ENCODE results near the gene VDR.
"Not testable (repeated sequence)": the region's sequence is repeated elsewhere in the genome, so short reads cannot be mapped to it uniquely, and the experiment has no call there.

VDR gene

DNA sequence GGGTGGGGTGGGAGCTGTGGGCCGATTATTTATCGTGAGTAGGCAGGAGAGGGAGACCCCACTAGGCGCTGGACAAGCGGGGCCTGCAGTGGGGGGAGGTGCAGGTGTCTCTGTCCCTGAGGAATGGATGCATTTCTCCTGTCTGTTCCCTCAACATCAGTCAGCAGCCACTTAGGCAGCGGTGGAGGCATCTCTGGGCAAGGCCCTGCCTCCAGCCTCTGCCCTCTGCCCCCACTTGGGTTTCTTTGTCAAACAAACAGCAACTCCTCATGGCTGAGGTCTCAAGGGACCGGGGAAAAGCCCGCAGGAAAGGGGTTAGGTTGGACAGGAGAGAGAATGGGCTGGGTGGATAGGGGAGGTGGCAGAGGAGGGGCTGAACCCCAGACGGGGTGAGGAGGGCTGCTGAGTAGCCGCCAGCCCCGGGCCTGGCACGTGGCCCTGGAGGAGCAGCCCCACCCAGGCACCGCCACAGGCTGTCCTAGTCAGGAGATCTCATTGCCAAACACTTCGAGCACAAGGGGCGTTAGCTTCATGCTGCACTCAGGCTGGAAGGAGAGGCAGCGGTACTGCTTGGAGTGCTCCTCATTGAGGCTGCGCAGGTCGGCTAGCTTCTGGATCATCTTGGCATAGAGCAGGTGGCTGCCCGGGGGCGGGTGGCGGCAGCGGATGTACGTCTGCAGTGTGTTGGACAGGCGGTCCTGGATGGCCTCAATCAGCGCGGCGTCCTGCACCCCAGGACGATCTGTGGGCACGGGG lies 60.4 kb downstream of the VDR start:
- DNase-seq, result no peak

DNA sequence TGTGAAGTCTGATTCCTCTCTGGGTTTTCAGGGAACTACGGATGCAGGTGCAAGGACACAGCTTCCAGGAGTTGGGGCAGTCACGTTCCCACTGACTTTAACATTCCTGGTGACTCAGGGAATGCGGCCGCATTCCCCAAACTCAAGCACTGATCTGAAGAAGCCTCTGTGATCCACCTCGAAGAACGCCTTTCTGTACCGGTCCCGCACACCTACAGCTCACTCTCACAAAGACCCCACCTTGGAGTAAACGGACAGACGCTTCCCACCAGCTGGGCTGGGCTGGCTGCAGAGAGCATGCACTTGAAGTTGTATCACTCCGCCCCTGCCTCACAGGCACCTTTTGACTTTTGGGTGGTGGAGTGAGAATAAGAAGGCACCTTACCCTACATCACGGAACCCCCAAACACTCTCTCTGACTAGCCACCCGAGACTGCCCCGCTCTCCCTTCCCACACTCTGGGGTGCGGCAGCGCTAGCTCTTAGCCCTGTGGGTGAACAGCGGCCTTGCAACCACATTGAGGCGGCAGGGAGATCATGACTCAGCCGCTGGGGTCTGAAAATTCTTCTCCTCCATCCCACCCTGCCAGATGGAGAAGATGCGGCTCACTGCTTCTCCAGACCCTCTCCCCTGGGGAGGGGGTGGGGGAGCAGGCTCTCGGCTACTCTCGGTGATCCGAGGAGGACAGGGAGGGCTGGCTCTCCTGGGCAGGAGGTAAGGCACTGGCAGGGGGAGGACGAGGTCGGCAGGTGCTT lies 61.4 kb downstream of the VDR start:
- DNase-seq, result no peak

DNA sequence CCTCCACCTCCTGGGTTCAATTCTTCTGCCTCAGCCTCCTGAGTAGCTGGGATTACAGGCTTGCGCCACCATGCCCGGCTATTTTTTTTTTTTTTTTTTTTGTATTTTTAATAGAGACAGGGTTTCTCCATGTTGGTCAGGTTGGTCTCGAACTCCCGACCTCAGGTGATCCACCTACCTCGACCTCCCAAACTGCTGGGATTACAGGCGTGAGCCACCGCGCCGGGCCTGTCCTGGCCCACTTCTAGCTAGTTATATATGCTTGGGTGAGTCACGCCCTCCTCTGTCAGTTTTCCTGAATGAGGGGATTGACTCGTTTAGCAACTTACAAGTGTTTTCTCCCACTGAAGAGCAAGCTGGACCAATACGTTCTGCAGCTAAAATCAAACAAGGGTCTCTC lies 62.3 kb downstream of the VDR start:
- not testable (repeated sequence) for DNase-seq

DNA sequence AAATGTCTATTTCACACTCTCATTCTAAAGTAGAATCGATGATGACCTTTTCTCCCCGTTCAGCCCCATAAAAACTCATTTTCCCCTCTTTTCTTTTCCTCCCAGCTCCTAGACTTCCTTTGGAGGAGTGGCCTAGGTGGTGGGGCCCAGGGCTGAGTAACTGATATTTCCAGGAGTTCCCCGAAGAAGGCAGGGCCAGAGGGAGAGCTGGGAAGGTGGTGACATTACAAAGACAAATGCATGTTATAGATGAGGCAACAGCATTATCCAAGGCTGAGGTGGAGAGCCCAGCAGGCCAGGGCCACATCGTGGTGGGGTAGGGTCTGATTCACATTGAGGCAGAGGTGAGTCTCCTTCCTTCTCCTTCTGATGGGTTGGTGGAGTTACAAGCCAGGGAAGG lies 62.9 kb downstream of the VDR start:
- DNase-seq, result no peak

DNA sequence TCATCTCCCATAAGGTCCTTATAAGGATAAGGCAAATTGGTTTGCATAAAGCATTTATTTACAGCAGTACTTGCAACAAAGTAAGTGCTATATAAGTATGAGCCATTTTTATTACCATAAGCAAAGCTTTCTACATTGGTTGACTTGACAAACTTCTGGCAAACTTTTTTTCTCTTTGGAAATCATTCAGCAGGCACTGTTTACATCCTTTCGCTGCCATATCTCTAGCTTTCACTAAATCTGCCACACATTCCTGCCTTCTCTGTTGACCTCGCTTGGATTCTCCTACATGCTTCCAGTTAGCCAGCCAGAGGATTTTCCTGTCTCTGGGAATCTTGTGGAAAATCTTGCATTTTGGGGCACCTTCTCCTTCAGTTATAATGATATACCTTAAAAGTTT lies 63.3 kb downstream of the VDR start:
- DNase-seq, result no peak

DNA sequence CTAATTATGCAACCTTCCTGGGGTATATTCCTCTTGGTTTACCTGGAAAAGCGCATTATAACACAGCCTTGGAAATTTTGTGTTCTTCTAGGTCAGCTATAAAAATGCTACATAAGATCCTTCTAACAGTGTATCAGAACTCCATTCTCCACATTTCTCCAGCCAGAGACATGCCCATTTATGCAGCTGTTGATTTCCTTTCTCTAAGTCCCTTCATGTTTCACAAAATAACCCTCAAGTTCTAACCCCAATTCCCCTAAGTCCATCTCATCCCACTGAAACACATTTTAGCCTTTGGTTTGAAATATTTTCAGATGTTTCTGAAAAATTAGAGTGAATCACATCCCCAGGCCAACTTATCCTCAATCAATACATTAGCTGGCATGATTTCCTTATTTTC lies 64.2 kb downstream of the VDR start:
- no peak for DNase-seq

DNA sequence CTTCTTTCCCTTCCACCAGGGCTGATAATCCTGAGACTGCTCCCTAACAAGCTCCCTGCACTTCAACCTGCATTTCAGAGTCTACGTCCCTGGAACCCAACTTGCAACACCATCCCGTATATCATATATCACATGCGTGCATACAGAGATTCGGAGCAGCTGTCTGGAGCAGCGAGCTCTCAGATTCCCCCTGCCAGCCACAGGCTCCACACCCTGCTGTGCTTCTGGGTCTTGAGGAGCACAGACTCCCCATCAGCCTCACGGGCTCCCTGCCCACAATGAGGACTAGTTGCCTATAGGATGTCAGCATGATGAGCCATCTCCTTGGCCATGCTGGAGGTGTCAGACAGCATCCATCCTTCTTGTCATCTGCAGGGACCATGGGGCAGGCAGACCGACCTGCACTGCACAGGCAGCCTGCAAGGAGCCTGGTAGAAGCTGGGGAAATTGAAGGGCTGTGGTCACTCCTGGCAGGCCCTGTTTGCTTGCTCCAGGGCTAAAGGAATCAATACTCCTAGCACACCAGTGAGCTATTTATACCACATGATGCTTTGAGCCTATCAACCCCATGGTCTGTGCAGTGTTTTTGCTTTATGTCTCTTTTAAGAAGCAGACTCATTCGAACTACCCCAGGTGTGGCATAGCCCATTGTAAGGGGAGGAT lies 65.4 kb downstream of the VDR start:
- no peak for DNase-seq

DNA sequence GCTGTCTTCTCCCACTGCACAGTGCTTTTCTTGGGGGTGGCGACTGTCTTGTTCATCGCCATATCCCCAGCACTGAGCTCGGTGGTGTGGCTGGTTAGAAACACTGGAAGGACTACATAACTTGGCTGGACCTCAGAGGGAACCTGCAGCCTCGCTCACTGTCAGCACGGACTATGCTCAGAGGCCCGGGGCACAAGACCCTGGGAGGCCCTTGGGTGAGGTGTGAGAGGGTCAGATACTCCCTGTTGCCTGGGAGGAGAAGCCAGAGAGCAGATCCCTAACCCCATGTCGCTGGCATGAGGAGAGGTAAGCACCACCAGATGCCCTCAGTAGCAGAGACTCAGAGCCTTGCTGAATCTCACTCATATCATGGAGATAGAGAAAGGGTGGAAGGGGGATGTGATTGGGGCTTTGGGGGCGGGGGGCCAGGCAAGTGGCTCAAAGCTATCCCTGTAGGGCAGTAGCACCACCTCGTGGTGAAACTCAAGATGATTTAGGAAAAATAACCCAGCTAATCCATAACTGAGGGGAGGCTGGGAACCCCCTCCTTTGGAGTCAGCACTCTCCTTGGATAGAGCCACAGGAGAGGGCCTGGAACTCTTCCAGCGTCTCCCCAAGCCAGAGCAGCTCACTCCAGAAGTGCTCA lies 66.4 kb downstream of the VDR start:
- DNase-seq, result peak; percentile 50

DNA sequence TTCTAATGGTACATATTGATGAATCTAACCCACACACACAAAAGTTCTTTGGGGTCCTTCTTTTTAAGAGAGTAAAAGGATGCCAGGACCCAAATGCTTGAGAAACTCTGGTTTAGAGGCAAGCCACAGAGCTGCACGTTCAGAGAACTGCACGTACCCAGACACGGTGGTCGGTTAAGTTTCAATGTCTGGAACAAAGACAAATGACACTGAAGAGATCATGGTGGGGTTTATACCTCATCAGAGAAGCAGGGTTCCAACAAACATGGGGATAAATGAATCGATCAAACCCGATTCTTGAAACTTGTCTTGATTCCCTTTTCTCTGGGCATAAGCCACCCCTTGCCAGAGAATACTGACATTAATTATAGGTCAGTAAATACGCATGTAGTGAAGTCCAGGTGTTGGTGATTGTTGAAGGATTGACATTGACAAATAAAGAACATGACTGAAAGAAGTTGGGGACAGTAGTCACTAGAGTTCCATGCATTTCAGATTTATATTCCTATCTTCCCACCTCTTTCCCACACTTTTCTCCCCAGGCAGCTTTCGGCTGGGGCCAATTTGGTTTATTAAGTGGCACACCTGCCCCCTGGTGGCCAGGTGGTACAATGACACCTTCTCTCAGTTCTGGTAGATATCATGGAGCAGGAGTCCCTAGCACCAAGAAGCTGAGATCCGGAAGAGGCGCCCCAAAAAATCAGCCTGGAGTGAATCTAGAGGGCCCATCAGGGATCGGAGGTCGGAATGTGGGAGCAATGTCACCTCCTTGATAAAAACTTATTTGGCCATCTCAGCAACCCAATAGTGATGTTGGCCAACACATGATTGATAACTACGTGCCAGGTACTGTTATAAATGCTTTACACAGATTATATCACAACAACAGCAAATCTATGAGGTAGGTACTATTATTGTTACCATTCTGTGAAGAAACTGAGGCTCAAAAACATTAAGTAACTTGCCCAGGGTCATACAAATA lies 67.3 kb downstream of the VDR start:
- peak; percentile 70 for DNase-seq

DNA sequence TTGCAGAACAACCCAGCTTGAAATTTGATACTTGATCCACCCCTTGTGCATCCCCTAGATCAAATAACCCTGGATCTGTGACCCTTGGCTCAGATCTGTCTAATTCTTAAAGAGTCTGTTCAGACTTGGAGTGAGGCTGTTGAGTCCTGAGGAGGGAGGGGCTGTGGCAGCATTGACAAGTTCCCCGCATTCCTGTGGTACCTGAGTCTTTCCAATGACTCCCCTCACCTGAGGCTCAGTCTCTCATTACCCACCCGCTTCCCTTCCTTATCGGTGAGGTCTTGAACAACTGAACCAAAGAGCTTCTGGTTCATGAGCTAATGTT lies 69.0 kb downstream of the VDR start:
- no peak for DNase-seq

DNA sequence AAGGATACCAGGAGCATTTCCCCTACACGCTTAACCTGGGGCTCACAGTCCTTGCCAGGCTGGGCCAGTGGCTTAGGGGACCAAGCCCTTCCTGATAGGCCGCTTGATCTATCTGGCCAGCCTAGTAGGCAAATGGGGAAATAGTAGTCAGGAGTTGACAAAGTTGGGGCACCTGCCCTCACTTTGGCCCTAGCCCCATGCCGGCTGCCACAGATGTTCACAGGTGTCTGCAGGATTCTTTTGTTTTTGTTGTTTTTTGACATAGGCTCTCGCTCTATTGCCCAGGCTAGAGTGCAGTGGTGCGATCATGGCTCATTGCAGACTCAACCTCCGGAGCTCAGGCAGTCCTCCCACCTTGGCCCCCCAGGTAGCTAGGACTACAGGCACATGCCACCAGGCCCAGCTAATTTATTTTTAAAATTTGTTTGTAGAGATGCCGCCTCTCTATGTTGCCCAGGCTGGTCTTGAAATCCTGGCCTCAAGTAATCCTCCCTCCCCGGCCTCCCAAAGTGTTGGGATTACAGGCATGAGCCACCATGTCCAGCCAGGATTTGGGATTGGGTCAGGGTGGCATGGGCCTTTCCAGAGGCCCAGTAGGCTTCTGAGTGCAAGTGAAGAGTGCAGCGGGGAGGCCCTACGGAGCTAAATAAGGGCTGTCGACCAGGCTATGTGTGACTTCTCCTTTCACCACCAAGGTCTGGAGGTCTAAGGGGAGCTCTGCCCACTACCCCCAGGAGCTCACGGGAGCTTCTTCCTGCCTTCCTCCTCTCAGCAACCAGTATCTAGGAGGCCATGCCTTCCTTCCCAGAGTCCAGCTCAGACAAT lies 69.6 kb downstream of the VDR start:
- DNase-seq, result no peak

DNA sequence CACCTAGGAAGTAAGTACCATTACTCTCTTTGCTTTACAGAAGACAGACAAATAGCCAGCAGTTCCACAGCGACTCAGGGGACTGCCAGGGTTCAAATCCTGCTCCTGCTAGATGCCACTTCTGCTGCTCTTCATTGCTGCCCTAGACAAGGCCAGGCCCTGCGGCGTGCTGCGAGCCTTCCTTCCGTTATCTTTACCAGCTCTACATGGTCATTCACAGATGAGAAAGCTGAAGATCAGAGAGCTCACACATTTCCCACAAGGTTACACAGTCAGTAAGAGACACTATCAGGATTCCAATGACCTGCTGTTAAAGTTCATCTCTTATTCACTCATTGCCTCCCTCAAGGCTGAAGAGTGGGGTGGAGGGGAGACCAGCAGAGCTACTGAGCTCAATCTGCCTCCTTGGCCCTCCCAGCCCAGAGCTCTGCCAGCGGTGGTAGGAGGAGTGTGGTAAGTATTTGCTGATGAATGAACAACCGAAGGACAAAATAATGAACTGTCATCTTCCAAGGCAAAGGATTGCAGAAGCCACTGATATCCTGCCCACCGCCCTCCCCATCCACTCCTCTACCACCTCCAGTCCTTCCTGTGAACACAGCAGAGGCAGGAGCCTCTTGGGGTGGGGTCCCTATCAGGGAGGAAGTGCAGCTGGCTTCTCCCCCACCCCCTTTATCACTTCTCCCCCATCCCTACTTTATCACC lies 70.4 kb downstream of the VDR start:
- no peak for DNase-seq

DNA sequence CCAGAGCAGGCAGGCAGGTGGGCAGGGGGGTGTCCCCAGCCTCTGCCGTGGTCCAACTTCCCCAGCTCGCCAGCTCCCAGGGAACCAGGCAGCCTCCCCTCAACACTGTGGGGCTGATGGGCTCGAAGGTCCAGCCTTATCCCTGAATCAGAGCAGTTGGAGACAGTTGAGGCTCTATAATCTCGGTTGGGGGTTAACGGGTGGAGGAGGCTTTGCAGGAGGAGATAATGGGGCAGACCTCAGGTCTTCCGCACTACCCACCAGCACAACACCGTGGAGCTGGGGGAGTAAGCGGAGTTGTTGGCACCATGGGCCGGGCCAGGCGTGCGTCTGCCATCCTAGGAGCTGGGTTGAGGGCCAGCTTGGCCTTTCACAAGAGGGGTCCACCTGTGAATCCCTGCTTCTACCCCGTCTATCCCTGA lies 71.2 kb downstream of the VDR start:
- DNase-seq, result no peak

DNA sequence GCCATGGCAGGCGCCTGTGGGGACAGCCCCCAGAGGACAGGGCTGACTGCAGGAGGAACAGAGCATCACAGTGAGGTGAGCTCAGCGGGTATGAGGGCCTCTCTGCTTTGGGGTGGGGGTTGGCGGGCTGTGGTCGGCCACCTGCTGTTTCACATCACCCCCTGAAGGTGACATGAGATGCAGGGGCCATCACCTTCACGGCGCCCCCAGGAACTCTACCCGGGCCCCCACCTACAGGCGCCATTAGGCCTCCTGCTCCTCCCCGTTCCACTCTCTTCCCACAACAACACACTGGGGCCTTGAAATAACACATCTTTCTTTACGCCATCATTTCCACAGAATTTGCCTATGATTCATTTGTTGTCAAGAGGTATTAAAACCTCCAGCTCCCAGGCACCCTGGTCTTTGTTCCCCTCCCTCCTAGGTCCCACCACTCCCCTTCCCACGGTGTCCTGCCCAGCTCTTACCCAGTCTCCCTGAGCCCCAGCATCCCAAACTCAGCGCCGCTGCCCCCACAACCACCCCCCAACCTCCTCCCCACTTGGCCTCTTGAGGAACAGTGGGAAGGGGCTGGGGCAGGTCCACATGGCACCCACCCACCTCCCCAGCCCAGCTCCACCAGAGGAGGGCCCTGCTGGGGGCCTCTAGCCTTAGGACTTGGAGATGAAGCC lies 72.4 kb downstream of the VDR start:
- peak; percentile 53 for DNase-seq

DNA sequence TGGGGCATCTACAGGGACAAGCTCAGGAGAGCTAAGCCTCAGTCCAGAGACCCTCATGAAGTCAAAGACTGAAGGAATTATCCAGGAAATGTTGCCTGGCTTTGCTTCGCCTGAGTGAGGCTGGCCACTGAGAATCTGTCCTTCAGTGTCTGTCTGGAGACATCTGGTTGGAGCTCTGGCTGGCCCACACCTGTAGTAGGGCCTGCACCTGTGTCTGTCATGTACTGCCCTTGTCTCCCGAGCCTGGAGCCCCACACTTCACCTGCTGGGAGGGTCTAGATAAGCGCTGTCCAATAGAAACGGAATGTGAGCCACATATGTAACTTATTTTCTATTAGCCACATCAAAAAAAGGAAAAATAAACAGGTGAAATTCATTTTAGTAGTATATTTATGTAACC lies 75.2 kb downstream of the VDR start:
- DNase-seq, result no peak

DNA sequence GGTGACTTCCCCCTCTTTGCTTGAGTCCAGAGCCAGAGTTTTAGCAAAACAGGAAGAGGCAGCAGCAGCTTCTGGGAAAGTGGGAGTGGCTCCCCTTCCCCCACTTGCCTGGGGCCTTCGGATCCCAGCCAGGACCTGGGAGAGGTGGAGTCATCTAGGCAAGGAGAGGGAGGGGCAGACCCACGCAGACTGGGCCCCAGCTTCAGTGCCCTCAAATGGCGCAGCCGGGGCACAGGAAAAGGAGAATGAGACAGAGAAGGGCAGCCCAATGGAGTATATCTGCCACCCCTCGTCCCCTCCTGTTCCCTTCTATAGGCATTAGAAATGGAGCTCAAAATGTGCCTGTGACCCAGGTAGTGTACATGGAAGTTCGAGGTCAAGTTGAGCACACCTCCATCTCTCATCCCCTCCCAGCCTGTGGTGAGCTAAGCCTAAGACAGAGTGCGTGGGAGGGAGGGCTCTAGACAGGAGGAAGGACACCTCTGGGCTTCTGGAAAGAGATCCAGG lies 75.8 kb downstream of the VDR start:
- no peak for DNase-seq

DNA sequence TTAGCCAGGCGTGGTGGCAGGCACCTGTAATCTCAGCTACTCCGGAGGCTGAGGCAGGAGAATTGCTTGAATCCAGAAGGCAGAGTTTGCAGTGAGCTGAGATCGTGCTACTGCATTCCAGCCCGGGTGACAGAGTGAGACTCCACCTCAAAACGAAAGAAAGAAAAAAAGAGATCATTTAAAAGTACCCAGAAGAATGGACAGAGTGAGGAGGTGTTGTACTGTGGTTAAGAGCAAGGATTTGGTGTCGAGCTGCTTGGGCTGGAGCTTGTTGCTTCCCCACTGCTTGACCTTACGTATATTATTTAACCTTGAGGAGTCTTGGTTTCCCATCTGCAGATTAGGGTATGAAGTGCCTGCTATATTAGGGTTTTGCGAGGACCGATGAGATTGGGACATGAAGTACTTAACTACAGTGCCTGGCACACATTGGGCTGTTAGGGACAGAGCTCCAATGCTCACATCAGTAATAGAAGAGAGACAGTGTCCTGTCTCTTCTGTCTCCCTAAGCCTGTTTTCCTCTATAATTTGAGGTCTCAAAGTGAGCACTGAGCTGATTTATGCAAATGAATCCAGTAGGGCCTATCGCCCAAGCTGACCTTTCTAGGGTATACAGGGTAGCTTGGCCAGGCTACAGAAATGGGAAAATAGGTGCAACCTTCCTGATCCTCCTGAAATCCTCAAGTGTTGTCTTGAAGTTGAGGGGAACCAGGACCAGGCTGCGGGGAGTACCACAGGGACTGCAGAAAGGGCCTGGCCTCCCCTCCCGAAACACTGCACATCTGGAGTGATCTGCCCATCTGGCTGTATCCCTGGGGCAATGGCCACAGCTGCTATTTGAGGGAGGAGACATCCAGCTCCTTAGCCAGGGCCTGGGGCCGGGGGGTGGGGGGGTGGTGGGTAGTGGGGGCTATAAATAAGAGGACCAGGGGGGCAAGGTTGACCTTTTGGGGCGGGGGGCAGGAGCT lies 76.5 kb downstream of the VDR start:
- no peak for DNase-seq

DNA sequence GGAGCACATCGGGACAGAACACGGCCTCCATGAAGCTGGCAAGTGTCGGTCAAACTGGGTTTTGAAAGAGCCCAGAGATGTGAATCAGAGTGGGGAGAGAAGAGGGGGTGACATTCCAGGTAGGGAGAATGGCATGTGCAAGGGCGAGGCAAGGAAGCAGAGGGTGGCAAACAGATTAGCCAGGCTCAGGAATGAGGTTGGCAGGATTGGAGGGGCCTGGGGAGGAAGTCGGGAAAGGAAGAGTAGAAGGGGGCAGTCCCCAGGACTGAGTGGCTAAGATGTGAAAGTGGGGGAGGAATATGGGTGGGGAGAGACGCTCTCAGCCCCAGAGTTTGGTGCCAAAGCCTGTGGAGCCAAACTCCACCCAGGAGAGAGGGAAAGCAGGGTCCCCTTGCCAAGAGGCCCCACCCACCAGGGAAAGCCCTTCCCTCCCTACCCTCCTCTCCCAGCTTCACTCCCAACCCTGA lies 79.6 kb downstream of the VDR start:
- no peak for DNase-seq

DNA sequence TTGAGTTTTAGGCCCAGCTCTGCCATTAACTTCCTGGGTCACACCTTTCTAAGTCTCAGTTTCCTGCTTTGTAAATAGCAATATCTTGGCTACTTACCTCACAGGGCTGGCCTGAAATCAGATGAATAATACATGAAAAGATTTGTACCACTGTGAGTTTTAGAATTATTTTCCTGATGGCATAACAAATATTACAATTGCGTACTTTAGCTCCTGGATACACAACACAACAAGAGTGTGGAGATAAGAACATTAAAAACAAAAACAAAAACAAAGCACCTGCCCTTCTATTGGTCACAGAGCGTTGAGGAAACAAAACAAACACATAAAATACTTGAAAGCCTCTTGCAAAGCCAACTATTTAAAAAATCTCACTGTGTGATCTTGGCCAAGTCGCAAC lies 80.2 kb downstream of the VDR start:
- DNase-seq, result no peak

Data from activated CD4-positive, alpha-beta T cell treated with anti-CD3 and anti-CD28 coated beads, Interleukin-2, amount 50 U/mL, for 16 hours (primary cell).